ENCODE measurements around the gene DDIT3.

GRCh38 chr12:57526477-57527126 lies 6.3 kb upstream of the DDIT3 start:
- TF ChIP-seq EGR1 (IDR thresholded peaks at IDR 0.05) (no peak), CEBPB (IDR thresholded peaks at IDR 0.05) (no peak), REST (IDR thresholded peaks at IDR 0.05; ENCODE audit: low read depth) (no peak), FOXM1 (IDR thresholded peaks at IDR 0.05; ENCODE audit: borderline replicate concordance, low read depth) (no peak), ZBTB7A (IDR thresholded peaks at IDR 0.05; ENCODE audit: low read depth) (no peak), RAD21 (IDR thresholded peaks at IDR 0.05; ENCODE audit: low read depth) (no peak), MAX (IDR thresholded peaks at IDR 0.05) (no peak), TAF1 (IDR thresholded peaks at IDR 0.05; ENCODE audit: low read depth) (no peak), EP300 (IDR thresholded peaks at IDR 0.05; ENCODE audit: borderline replicate concordance) (no peak)
